CD14-positive monocyte (primary cell): ENCODE data around the gene SNRPD3. TPM values are rescaled to one million over a fixed set of nuclear protein-coding genes. Genes with fewer than 3 reads are reported as not detected.

ENCODE experiments used
- DNase-seq, 3 donors: peaks; one replicate each; pipeline ENCODE4 v3.0.0-alpha.2; 2011 to 2022
- H2AFZ ChIP-seq: 2 replicates; pipeline ENCODE4 v1.6.0; 2012; ENCODE audit warnings: mild to moderate bottlenecking, low read depth, low read length, inconsistent platforms; ENCODE audit not compliant: insufficient read depth, poor library complexity, severe bottlenecking
- H3K27ac ChIP-seq, 2 donors: 1 replicate in 1 of 2; 2 replicates in 1 of 2; pipeline ENCODE4 v1.5.1; 2012 to 2013; ENCODE audit warnings: low read length in 2 of 2, control low read depth in 1 of 2, inconsistent platforms in 1 of 2, low read depth in 1 of 2, mild to moderate bottlenecking in 1 of 2
- H3K27me3 ChIP-seq, 2 donors: one replicate each; pipeline versions ENCODE4 v1.6.0 to v1.6.1; 2011 to 2013; ENCODE audit warnings: low read length in 2 of 2; ENCODE audit not compliant: control insufficient read depth in 2 of 2, insufficient read depth in 2 of 2
- H3K36me3 ChIP-seq, 2 donors: replicated peaks in 1 of 2; 1 replicate in 1 of 2; 2 replicates in 1 of 2; pipeline versions ENCODE4 v1.5.1 to v1.6.1; 2012 to 2013; ENCODE audit warnings: low read length in 2 of 2, control low read depth in 1 of 2, inconsistent platforms in 1 of 2, mild to moderate bottlenecking in 1 of 2; ENCODE audit not compliant: insufficient read depth in 2 of 2, control insufficient read depth in 1 of 2
- H3K4me1 ChIP-seq, 2 donors: 1 replicate in 1 of 2; 2 replicates in 1 of 2; pipeline versions ENCODE4 v1.5.1 to v1.6.1; 2012 to 2013; ENCODE audit warnings: low read length in 2 of 2, control low read depth in 1 of 2, inconsistent platforms in 1 of 2, mild to moderate bottlenecking in 1 of 2, moderate library complexity in 1 of 2; ENCODE audit not compliant: insufficient read depth in 2 of 2, control insufficient read depth in 1 of 2
- H3K4me2 ChIP-seq: replicated peaks from 2 replicates; pipeline ENCODE3; 2012; ENCODE audit warnings: low read length, moderate library complexity, mild to moderate bottlenecking; ENCODE audit not compliant: poor library complexity, severe bottlenecking; ENCODE audit errors: extremely low read depth
- H3K4me3 ChIP-seq, 3 experiments: fragments of 200-600 bp in 1 of 3; sonication (generic) in 1 of 3; replicated peaks in 1 of 3; 1 replicate in 2 of 3; 2 replicates in 1 of 3; pipeline ENCODE4 v1.5.1; 2011 to 2013; ENCODE audit warnings: low read length in 3 of 3, mild to moderate bottlenecking in 3 of 3, control low read depth in 2 of 3, low read depth in 2 of 3, inconsistent platforms in 1 of 3, moderate library complexity in 1 of 3
- H3K79me2 ChIP-seq: 2 replicates; pipeline ENCODE4 v1.6.0; 2012; ENCODE audit warnings: mild to moderate bottlenecking, control low read depth, inconsistent platforms, low read length, moderate library complexity; ENCODE audit not compliant: insufficient read depth
- H3K9ac ChIP-seq: 2 replicates; pipeline ENCODE4 v1.6.0; 2017; ENCODE audit warnings: low read length, mild to moderate bottlenecking; ENCODE audit not compliant: insufficient read depth, poor library complexity, severe bottlenecking
- H3K9me3 ChIP-seq, 2 donors: replicated peaks in 1 of 2; 1 replicate in 1 of 2; 2 replicates in 1 of 2; pipeline versions ENCODE4 v1.5.1 to v1.6.1; 2012 to 2013; ENCODE audit warnings: low read length in 2 of 2, control low read depth in 1 of 2; ENCODE audit not compliant: control insufficient read depth in 1 of 2, insufficient read depth in 1 of 2
- H4K20me1 ChIP-seq: 2 replicates; pipeline ENCODE4 v1.6.0; 2012; ENCODE audit warnings: mild to moderate bottlenecking, low read length, control low read depth, moderate library complexity; ENCODE audit not compliant: insufficient read depth
- H3K27ac Mint-ChIP-seq, 7 donors: one replicate each; pipeline ENCODE4 v1.8.0; 2020; ENCODE audit warnings: mild to moderate bottlenecking in 7 of 7, mixed read lengths in 7 of 7, moderate library complexity in 6 of 7, inconsistent platforms in 2 of 7
- H3K27me3 Mint-ChIP-seq, 3 donors: one replicate each; pipeline ENCODE4 v1.8.0; 2021 to 2022; ENCODE audit warnings: low read depth in 3 of 3, mild to moderate bottlenecking in 3 of 3, mixed read lengths in 3 of 3, moderate library complexity in 3 of 3, inconsistent platforms in 1 of 3
- H3K36me3 Mint-ChIP-seq, 2 donors: one replicate each; pipeline ENCODE4 v1.8.0; 2020; ENCODE audit warnings: mixed read lengths in 2 of 2, inconsistent platforms in 1 of 2, mild to moderate bottlenecking in 1 of 2
- H3K4me1 Mint-ChIP-seq: one replicate; pipeline ENCODE4 v1.8.0; 2020; ENCODE audit warnings: mild to moderate bottlenecking, mixed read lengths
- H3K4me3 Mint-ChIP-seq, 2 donors: one replicate each; pipeline ENCODE4 v1.8.0; 2020; ENCODE audit warnings: mild to moderate bottlenecking in 2 of 2, mixed read lengths in 2 of 2, moderate library complexity in 1 of 2
- H3K9me3 Mint-ChIP-seq, 7 donors: one replicate each; pipeline ENCODE4 v1.8.0; 2020 to 2022; ENCODE audit warnings: mixed read lengths in 7 of 7, mild to moderate bottlenecking in 6 of 7, moderate library complexity in 6 of 7, inconsistent platforms in 2 of 7
- WGBS: methylation state at CpG from one replicate; pipeline ENCODE4 v1.1.5; 2013; ENCODE audit warnings: missing lambda C conversion rate; ENCODE audit not compliant: insufficient coverage; 5-methylcytosine and 5-hydroxymethylcytosine counted together
- intact Hi-C, 2 donors: fragments of 100-400 bp; cut with micrococcal nuclease; formaldehyde crosslinking; loops; one replicate each; pipeline versions ENCODE4 v1.15.0 to v1.15.1; 2023
- polyA plus RNA-seq, 3 donors: library from polyadenylated mRNA; depleted of rRNA in 1 of 3; unstranded in 2 of 3; stranded (reverse) in 1 of 3; fragments of 300-500 nt in 2 of 3; fragments of >200 nt in 1 of 3; fragmentation: Illumina TruSeq in 2 of 3; gene quantifications; 1 replicate in 2 of 3; 2 replicates in 1 of 3; pipeline ENCODE4 v1.2.3, GENCODE V29; 2012 to 2021
- TF ChIP-seq, protein P1 (sequence below): fragments of 200-600 bp; IDR thresholded peaks from one replicate; pipeline ENCODE4 v1.8.0; 2022; ENCODE audit warnings: antibody characterized with exemption, mild to moderate bottlenecking

SNRPD3 gene
- polyA plus RNA-seq, 3 donors: 71.8 to 115 (median 80.9) TPM

DNA sequence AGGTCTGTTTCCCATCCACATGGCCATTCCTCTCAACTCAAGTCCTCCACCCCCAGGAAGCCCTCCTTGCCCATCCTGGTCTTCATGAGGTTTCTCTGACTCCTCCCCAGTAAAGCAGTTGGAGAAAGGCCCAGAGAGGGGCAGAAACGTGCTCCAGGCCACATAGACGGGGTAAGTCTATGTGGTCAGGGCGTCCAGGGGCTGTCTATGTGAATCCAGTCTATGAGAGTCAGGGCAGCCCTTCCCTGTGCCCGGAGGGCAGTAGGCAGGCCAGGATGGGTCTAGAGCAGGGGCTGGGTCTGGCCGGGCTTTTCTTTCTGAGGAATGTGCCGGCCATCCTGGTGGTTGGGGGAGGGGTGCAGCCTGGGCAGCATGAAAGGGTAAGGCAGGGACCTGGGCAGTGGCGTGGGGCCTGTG, 12.6 kb upstream of the SNRPD3 start:
- Mint-ChIP-seq H3K27me3 (peaks cover 0 to 2% (median 1%) of the 10 kb centered on the region in 3 donors), H3K4me3 (no peak overlapping the region), H3K4me1 (peaks cover 33% of the 10 kb centered on the region), H3K27ac (peak overlapping the region in 5 of 7 donors; percentile 46 to 75 (median 71)), H3K36me3 (peaks cover 78 to 96% of the 10 kb centered on the region in 2 donors), H3K9me3 (no peaks in the 10 kb centered on the region)
- 84% methylated on average over 7 of the region's 7 CpGs for WGBS
- no peak overlapping the region for H2AFZ ChIP-seq
- no peak for DNase-seq
- no peaks in the 10 kb centered on the region for H3K27me3 ChIP-seq
- peaks cover 27 to 28% of the 10 kb centered on the region in 2 donors for H3K4me1 ChIP-seq
- TF ChIP-seq, protein P1, sequence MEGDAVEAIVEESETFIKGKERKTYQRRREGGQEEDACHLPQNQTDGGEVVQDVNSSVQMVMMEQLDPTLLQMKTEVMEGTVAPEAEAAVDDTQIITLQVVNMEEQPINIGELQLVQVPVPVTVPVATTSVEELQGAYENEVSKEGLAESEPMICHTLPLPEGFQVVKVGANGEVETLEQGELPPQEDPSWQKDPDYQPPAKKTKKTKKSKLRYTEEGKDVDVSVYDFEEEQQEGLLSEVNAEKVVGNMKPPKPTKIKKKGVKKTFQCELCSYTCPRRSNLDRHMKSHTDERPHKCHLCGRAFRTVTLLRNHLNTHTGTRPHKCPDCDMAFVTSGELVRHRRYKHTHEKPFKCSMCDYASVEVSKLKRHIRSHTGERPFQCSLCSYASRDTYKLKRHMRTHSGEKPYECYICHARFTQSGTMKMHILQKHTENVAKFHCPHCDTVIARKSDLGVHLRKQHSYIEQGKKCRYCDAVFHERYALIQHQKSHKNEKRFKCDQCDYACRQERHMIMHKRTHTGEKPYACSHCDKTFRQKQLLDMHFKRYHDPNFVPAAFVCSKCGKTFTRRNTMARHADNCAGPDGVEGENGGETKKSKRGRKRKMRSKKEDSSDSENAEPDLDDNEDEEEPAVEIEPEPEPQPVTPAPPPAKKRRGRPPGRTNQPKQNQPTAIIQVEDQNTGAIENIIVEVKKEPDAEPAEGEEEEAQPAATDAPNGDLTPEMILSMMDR: no peak
- peaks cover 59% of the 10 kb centered on the region for H4K20me1 ChIP-seq
- H3K4me3 ChIP-seq: no peak overlapping the region
- H3K36me3 ChIP-seq: peaks cover 66 to 89% of the 10 kb centered on the region in 2 donors
- H3K9ac ChIP-seq: peak overlapping the region; percentile 61
- H3K9me3 ChIP-seq: no peaks in the 10 kb centered on the region
- H3K4me2 ChIP-seq: no peak overlapping the region
- peak overlapping the region; percentile 49 to 82 for H3K27ac ChIP-seq
- intact Hi-C loops: no loop called here
- H3K79me2 ChIP-seq: peaks cover 22% of the 10 kb centered on the region

DNA sequence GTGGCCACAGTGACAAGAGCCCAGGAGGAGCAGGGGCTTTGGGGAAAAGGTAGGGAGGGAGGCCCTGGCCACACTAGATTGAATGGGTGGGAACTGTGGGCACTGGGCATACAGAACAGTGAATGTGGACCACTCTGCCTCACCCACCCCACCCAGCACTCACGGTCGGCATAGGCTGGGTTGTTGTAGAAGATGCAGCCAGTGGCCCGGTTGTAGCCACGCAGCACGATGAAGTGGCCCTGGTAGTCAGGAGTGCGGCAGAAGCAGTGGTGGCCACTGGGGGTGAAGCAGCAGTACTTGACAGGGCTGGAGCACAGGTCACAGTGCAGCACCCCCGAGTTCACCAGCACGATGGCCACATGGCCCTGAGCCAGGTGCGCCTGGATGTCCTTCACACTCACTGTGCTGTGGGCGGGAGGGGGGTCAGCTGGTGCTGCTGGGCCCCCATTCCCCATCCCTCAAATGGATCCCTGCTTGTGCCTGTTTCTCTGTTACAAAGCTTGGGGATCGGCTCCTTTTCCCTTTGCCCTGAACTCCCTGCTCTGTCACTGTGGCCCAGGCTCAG, 12.0 kb upstream of the SNRPD3 start:
- TF ChIP-seq, protein P1: no peak
- Mint-ChIP-seq H3K27me3 (peaks cover 0 to 2% (median 1%) of the 10 kb centered on the region in 3 donors), H3K36me3 (peaks cover 79 to 96% of the 10 kb centered on the region in 2 donors), H3K9me3 (no peaks in the 10 kb centered on the region), H3K4me3 (no peak overlapping the region), H3K27ac (peak overlapping the region in 2 of 7 donors; percentile 73 to 75), H3K4me1 (peaks cover 33% of the 10 kb centered on the region)
- no peak for DNase-seq
- Histone ChIP-seq H3K4me1 (peaks cover 27 to 28% of the 10 kb centered on the region in 2 donors), H4K20me1 (peaks cover 65% of the 10 kb centered on the region), H3K4me2 (no peak overlapping the region), H3K4me3 (no peak overlapping the region), H3K79me2 (peaks cover 28% of the 10 kb centered on the region), H3K27ac (peak overlapping the region in 1 of 2 donors; percentile 14), H3K9me3 (no peaks in the 10 kb centered on the region), H3K27me3 (no peaks in the 10 kb centered on the region), H2AFZ (no peak overlapping the region), H3K9ac (no peak overlapping the region), H3K36me3 (peaks cover 71 to 92% of the 10 kb centered on the region in 2 donors)
- intact Hi-C loops: no loop called here
- 97% methylated on average over 8 of the region's 11 CpGs for WGBS
